ENCODE data around the gene BLOC1S5.
A peak's percentile ranks its signal among the peaks of the same experiment; 100 is the strongest.

BLOC1S5 gene

GRCh38 chr6:8063761-8064637 is at the start of gene BLOC1S5:
Gene BLOC1S5 (minus strand): TSS chr6:8064389. CDS start chr6:8064376, 13 bp downstream.
- DNase-seq, result peak; percentile 98

GRCh38 chr6:8113131-8113654 is 49.0 kb upstream of the BLOC1S5 start:
- peak; percentile 17 for DNase-seq

- no peak for DNase-seq
Measured at GRCh38 chr6:8110725-8111124, 46.5 kb upstream of the BLOC1S5 start.

GRCh38 chr6:8110117-8110721 is 46.0 kb upstream of the BLOC1S5 start:
- no peak for DNase-seq

- DNase-seq, result no peak
Measured at GRCh38 chr6:8108759-8109539, 44.8 kb upstream of the BLOC1S5 start.

GRCh38 chr6:8108031-8108660 is 44.0 kb upstream of the BLOC1S5 start:
- DNase-seq, result peak; percentile 98

- no peak for DNase-seq
Measured at GRCh38 chr6:8105791-8106190, 41.6 kb upstream of the BLOC1S5 start.

- no peak for DNase-seq
Measured at GRCh38 chr6:8103726-8104125, 39.5 kb upstream of the BLOC1S5 start.

GRCh38 chr6:8102122-8102958 is 38.2 kb upstream of the BLOC1S5 start, which contains the start of gene EEF1E1:
Gene EEF1E1 (minus strand): TSS chr6:8102548. CDS start chr6:8102521, 27 bp downstream.
- peak; percentile 97 for DNase-seq

GRCh38 chr6:8100159-8100854 is 36.1 kb upstream of the BLOC1S5 start:
- DNase-seq, result no peak

GRCh38 chr6:8090650-8091049 is 26.5 kb upstream of the BLOC1S5 start:
- DNase-seq, result no peak

- DNase-seq, result no peak
Measured at GRCh38 chr6:8088886-8089285, 24.7 kb upstream of the BLOC1S5 start.

GRCh38 chr6:8087870-8088754 is 23.9 kb upstream of the BLOC1S5 start:
- no peak for DNase-seq

- no peak for DNase-seq
Measured at GRCh38 chr6:8086755-8087306, 22.6 kb upstream of the BLOC1S5 start.

GRCh38 chr6:8085053-8085511 is 20.9 kb upstream of the BLOC1S5 start:
- DNase-seq, result peak; percentile 91

- DNase-seq, result peak; percentile 53
Measured at GRCh38 chr6:8084586-8084985, 20.4 kb upstream of the BLOC1S5 start.

GRCh38 chr6:8082954-8083858 is 19.0 kb upstream of the BLOC1S5 start:
- peak; percentile 97 for DNase-seq

- no peak for DNase-seq
Measured at GRCh38 chr6:8082572-8082953, 18.4 kb upstream of the BLOC1S5 start.
